OCI-LY7 (cell line): ENCODE measurements around the gene SYNJ2. TPM values are rescaled to one million over a fixed set of nuclear protein-coding genes. Genes with fewer than 3 reads are reported as not detected.

Source experiments
- BruUV-seq: library from RNA; stranded (reverse); fragments of 400-500 nt; replicated peaks from 2 replicates; lab custom pipeline; 2021; lab: Mats Ljungman, UMichigan
- CTCF ChIA-PET: fragments of 300-600 bp; sonication (Branson Sonifier 250); formaldehyde crosslinking; loops from one replicate; lab custom pipeline; 2022; ENCODE audit warnings: antibody characterized with exemption; ENCODE audit not compliant: unreplicated experiment; lab: Charles Lee
- POLR2A ChIA-PET: fragments of 300-600 bp; sonication (Branson Sonifier 250); formaldehyde crosslinking; loops from one replicate; lab custom pipeline; 2022; ENCODE audit warnings: antibody characterized with exemption; lab: Charles Lee
- DNase-seq: peaks from one replicate; pipeline ENCODE4 v3.0.0-alpha.2; 2015; ENCODE audit warnings: low spot score
- H2AFZ ChIP-seq: fragments of 200-600 bp; sonication (generic), shearing (Covaris generic); 2 replicates; pipeline ENCODE4 v1.6.1; 2014; ENCODE audit warnings: mild to moderate bottlenecking, antibody characterized with exemption, low read length, moderate library complexity
- H3K27ac ChIP-seq: fragments of 200-600 bp; sonication (generic); 2 replicates; pipeline ENCODE4 v1.5.1; 2014; ENCODE audit warnings: mixed run types, low read depth, mild to moderate bottlenecking, moderate library complexity, low read length, inconsistent platforms; ENCODE audit not compliant: poor library complexity, severe bottlenecking
- H3K36me3 ChIP-seq: fragments of 200-600 bp; sonication (generic); 2 replicates; pipeline ENCODE4 v1.6.1; 2014; ENCODE audit warnings: mild to moderate bottlenecking, antibody characterized with exemption, low read length, moderate library complexity, mixed read lengths; ENCODE audit not compliant: insufficient read depth
- H3K4me1 ChIP-seq: fragments of 200-600 bp; sonication (generic); 2 replicates; pipeline ENCODE4 v1.5.1; 2014; ENCODE audit warnings: mild to moderate bottlenecking, low read length; ENCODE audit not compliant: insufficient read depth, poor library complexity, severe bottlenecking
- H3K4me2 ChIP-seq: fragments of 200-600 bp; sonication (generic); 2 replicates; pipeline ENCODE4 v1.6.1; 2014; ENCODE audit warnings: mild to moderate bottlenecking, low read length
- H3K4me3 ChIP-seq: fragments of 200-600 bp; sonication (generic); 2 replicates; pipeline ENCODE4 v1.5.1; 2014; ENCODE audit warnings: mild to moderate bottlenecking, low read depth, low read length; ENCODE audit not compliant: poor library complexity, severe bottlenecking
- H3K79me2 ChIP-seq: fragments of 200-600 bp; sonication (generic); 2 replicates; pipeline ENCODE4 v1.6.1; 2016; ENCODE audit warnings: low read depth, mild to moderate bottlenecking, low read length, moderate library complexity, mixed read lengths; ENCODE audit not compliant: insufficient read depth
- H3K9me2 ChIP-seq: fragments of 200-600 bp; sonication (generic); 2 replicates; pipeline ENCODE4 v1.6.1; 2016; ENCODE audit warnings: mild to moderate bottlenecking, low read length, mixed read lengths; ENCODE audit not compliant: insufficient read depth
- H3K9me3 ChIP-seq: fragments of 200-600 bp; sonication (generic); 2 replicates; pipeline ENCODE4 v1.6.1; 2014; ENCODE audit warnings: mild to moderate bottlenecking, mixed run types, low read length, mixed read lengths
- H4K20me1 ChIP-seq: fragments of 200-600 bp; sonication (generic); 2 replicates; pipeline ENCODE4 v1.6.1; 2014; ENCODE audit warnings: mild to moderate bottlenecking, antibody characterized with exemption, low read length, moderate library complexity, mixed read lengths; ENCODE audit not compliant: insufficient read depth
- CTCF ChIP-seq: fragments of 200-600 bp; sonication (generic); conservative IDR thresholded peaks from 2 replicates; pipeline ENCODE4 v1.5.1; 2014; ENCODE audit warnings: mild to moderate bottlenecking, antibody characterized with exemption, low read length, moderate library complexity, mixed read lengths
- EZH2phosphoT487 ChIP-seq: fragments of 200-600 bp; sonication (generic); IDR thresholded peaks from 2 replicates; pipeline ENCODE4 v1.6.1; 2018; ENCODE audit warnings: low read depth, borderline replicate concordance, mild to moderate bottlenecking, mixed run types, antibody characterized with exemption, low read length, moderate library complexity, mixed read lengths
- intact Hi-C: fragments of 100-400 bp; cut with micrococcal nuclease; formaldehyde crosslinking; loops from one replicate; pipeline ENCODE4 v1.10.0; 2022; ENCODE audit not compliant: unreplicated experiment
- total RNA-seq, 2 experiments: library from RNA; depleted of rRNA in 1 of 2; stranded (reverse); fragments of >200 nt in 1 of 2; shearing (Covaris generic) in 1 of 2; gene quantifications; 2 replicates each; pipeline ENCODE4 v1.2.3, GENCODE V29; 2014 to 2022

Gene SYNJ2
- total RNA-seq, 2 experiments from 2014 or later = 0.21 TPM; not detected in 1

GRCh38 chr6:158016571-158017383 is 35.1 kb downstream of the SYNJ2 start:
- Histone ChIP-seq H3K79me2 (no peaks in the 10 kb centered on the region), H3K9me3 (no peaks in the 10 kb centered on the region), H3K9me2 (no peaks in the 10 kb centered on the region), H3K27ac (no peak overlapping the region), H4K20me1 (no peaks in the 10 kb centered on the region), H3K4me3 (no peak overlapping the region), H3K4me1 (no peaks in the 10 kb centered on the region), H2AFZ (no peak overlapping the region), H3K36me3 (no peaks in the 10 kb centered on the region), H3K4me2 (no peak overlapping the region)
- no TSS peak for BruUV-seq
- intact Hi-C loops = no loop called here
- TF ChIP-seq CTCF (no peak), EZH2phosphoT487 (no peak)
- POLR2A ChIA-PET = interaction anchor here (0.7 kb wide), 1 partner anchor 942 kb away, joined by 6 read pairs; no protein-coding TSS in a partner anchor
- CTCF ChIA-PET = no interaction called here
- DNase-seq = no peak

GRCh38 chr6:158017621-158018040 is 36.0 kb downstream of the SYNJ2 start:
- Histone ChIP-seq H3K4me1 (no peaks in the 10 kb centered on the region), H3K9me3 (no peaks in the 10 kb centered on the region), H2AFZ (no peak overlapping the region), H4K20me1 (no peaks in the 10 kb centered on the region), H3K27ac (no peak overlapping the region), H3K9me2 (no peaks in the 10 kb centered on the region), H3K4me3 (no peak overlapping the region), H3K79me2 (no peaks in the 10 kb centered on the region), H3K4me2 (no peak overlapping the region), H3K36me3 (no peaks in the 10 kb centered on the region)
- POLR2A ChIA-PET = no interaction called here
- intact Hi-C loops = no loop called here
- no peak for DNase-seq
- no peak for TF ChIP-seq EZH2phosphoT487
- TF ChIP-seq CTCF = no peak
- BruUV-seq = no TSS peak
- CTCF ChIA-PET = no interaction called here
